Measurements from ENCODE around the gene FGF7. TPM values are rescaled to one million over a fixed set of nuclear protein-coding genes. Genes with fewer than 3 reads are reported as not detected.

Gene FGF7
- total and polyA plus RNA-seq, 10 of the 15 experiments (the other 5 are each of a cell fraction or from before 2014, with no cell fraction given), result 0.08 TPM; not detected in 9

- H3K36me3 ChIP-seq (ENCODE audit: control insufficient read depth in 2 of 2, insufficient read depth in 2 of 2, low read length in 1 of 2), result no peaks in the 10 kb centered on the region
- in situ Hi-C loops (cut with MboI), result no loop called here
- BruUV-seq (replicated peaks), result no TSS peak
- ChIA-PET RAD21 (ENCODE audit: unreplicated experiment) (interaction anchor here (1.2 kb wide), 1 partner anchor 16 kb away, joined by 3 read pairs; no protein-coding TSS in a partner anchor), SMC1A (ENCODE audit: uncharacterized antibody, unreplicated experiment) (no interaction called here), CTCF (interaction anchor here (1.0 kb wide), 1 partner anchor 13 kb away, joined by 3 read pairs; no protein-coding TSS in a partner anchor), POLR2A (no interaction called here)
- no peak overlapping the region for H2AFZ ChIP-seq (ENCODE audit: control insufficient read depth, low read depth, low read length)
- FAIRE-seq (no peak), ATAC-seq (no peak), DNase-seq (ENCODE audit: low read depth, low spot score) (no peak)
- H3K4me3 ChIP-seq, result no peak overlapping the region
- H3K27me3 ChIP-seq (replicated peaks in 1 of 2; ENCODE audit: control insufficient read depth in 2 of 2, insufficient read depth in 2 of 2, low read length in 1 of 2), result no peaks in the 10 kb centered on the region; a peak in 1 of 4 replicates
- no peak overlapping the region for H3K4me2 ChIP-seq (ENCODE audit: control insufficient read depth, insufficient read depth)
- TF ChIP-seq YBX1 (IDR thresholded peaks at IDR 0.05), result no peak
- TF ChIP-seq ATF2 (IDR thresholded peaks at IDR 0.05; ENCODE audit: low read length), result no peak
- TF ChIP-seq SKIL (IDR thresholded peaks at IDR 0.05; ENCODE audit: low read depth, poor library complexity, severe bottlenecking), result no peak
- no peak for TF ChIP-seq TAF1 (IDR thresholded peaks at IDR 0.05; ENCODE audit: borderline replicate concordance, low read depth, low read length)
- TF ChIP-seq SIX5 (IDR thresholded peaks at IDR 0.05; ENCODE audit: low read depth, low read length, severe bottlenecking), result no peak
- TF ChIP-seq BMI1 (IDR thresholded peaks at IDR 0.05; ENCODE audit: borderline replicate concordance), result no peak
- no peak for TF ChIP-seq SMAD1 (IDR thresholded peaks at IDR 0.05; ENCODE audit: low read depth, partially characterized antibody)
- TF ChIP-seq NR2C2 (IDR thresholded peaks at IDR 0.05; ENCODE audit: borderline replicate concordance, control insufficient read depth, insufficient read length, low read depth), result no peak
- no peak for TF ChIP-seq FOXM1 (IDR thresholded peaks at IDR 0.05; ENCODE audit: low read depth, low read length)
- TF ChIP-seq ZBTB4 (CRISPR knock-in tag; IDR thresholded peaks at IDR 0.05), result no peak
- no peak for TF ChIP-seq ZNF24 (IDR thresholded peaks at IDR 0.05)
- TF ChIP-seq POLR2A (IDR thresholded peaks at IDR 0.05; ENCODE audit: low read depth, low read length), result no peak
- TF ChIP-seq NFYB (IDR thresholded peaks at IDR 0.05; ENCODE audit: insufficient read depth, low read depth, low read length), result no peak
- no peak for TF ChIP-seq MYB (IDR thresholded peaks at IDR 0.05; ENCODE audit: borderline replicate concordance, low read depth, low read length)
- TF ChIP-seq SMAD5 (IDR thresholded peaks at IDR 0.05; ENCODE audit: low read depth), result no peak
- no peak for TF ChIP-seq PAX8 (IDR thresholded peaks at IDR 0.05)
- TF ChIP-seq ZZZ3 (IDR thresholded peaks at IDR 0.05; ENCODE audit: control insufficient read depth, insufficient read length, low read depth), result no peak
- no peak for TF ChIP-seq USF2 (IDR thresholded peaks at IDR 0.05; ENCODE audit: borderline replicate concordance, low read depth, low read length)
- TF ChIP-seq POLR2AphosphoS2 (IDR thresholded peaks at IDR 0.05; ENCODE audit: low read depth, low read length), result no peak
- no peak for TF ChIP-seq ZNF384 (IDR thresholded peaks at IDR 0.05; ENCODE audit: borderline replicate concordance, low read depth, low read length)
- H3K4me1 ChIP-seq (ENCODE audit: control insufficient read depth, insufficient read depth, low read length), result no peaks in the 10 kb centered on the region
- H3K27ac ChIP-seq (ENCODE audit: control insufficient read depth, insufficient read depth), result no peak overlapping the region
- intact Hi-C loops (cut with micrococcal nuclease; ENCODE audit: unreplicated experiment), result no loop called here
- H3K9ac ChIP-seq (ENCODE audit: control insufficient read depth, insufficient read depth, low read length), result no peak overlapping the region
- no peaks in the 10 kb centered on the region for H3K9me3 ChIP-seq (replicated peaks; ENCODE audit: control insufficient read depth, insufficient read depth, low read length)
- no peaks in the 10 kb centered on the region for H4K20me1 ChIP-seq (ENCODE audit: control insufficient read depth, insufficient read depth)
- no peaks in the 10 kb centered on the region for H3K79me2 ChIP-seq (ENCODE audit: control insufficient read depth, insufficient read depth, low read length)
Observed at GRCh38 chr15:49456166-49456565, 33.1 kb downstream of the FGF7 start.
